HUDEP-2 (cell line): Measurements from ENCODE around the gene AUTS2.
"Not testable (repeated sequence)": the region's sequence is repeated elsewhere in the genome, so short reads cannot be mapped to it uniquely, and the experiment has no call there.

Source experiments
- DNase-seq, 76 experiments: peaks; one replicate each; lab custom pipeline; 2025; ENCODE audit not compliant: unreplicated experiment in 76 of 76; lab: John Stamatoyannopoulos, UW

AUTS2 gene

GRCh38 chr7:70592171-70592570, 993.9 kb downstream of the AUTS2 start:
- DNase-seq: no peak

- DNase-seq: no peak
These were observed 995.9 kb downstream of the AUTS2 start for GRCh38 chr7:70594170-70594569.

- DNase-seq: not testable (repeated sequence)
These were observed 996.6 kb downstream of the AUTS2 start for GRCh38 chr7:70594885-70595284.

- no peak for DNase-seq
These were observed 997.1 kb downstream of the AUTS2 start for GRCh38 chr7:70595370-70595754.

GRCh38 chr7:70595755-70596597, 997.7 kb downstream of the AUTS2 start:
- DNase-seq: no peak

- DNase-seq: no peak
These were observed 998.3 kb downstream of the AUTS2 start for GRCh38 chr7:70596598-70596913.

- DNase-seq: no peak
These were observed 998.8 kb downstream of the AUTS2 start for GRCh38 chr7:70597066-70597465.

GRCh38 chr7:70598976-70599375, 1000.7 kb downstream of the AUTS2 start:
- DNase-seq: no peak

GRCh38 chr7:70599446-70600190, 1001.3 kb downstream of the AUTS2 start:
- no peak for DNase-seq

- DNase-seq: no peak
These were observed 1002.7 kb downstream of the AUTS2 start for GRCh38 chr7:70600993-70601392.

GRCh38 chr7:70602117-70602516, 1003.8 kb downstream of the AUTS2 start:
- no peak for DNase-seq

GRCh38 chr7:70607281-70607680, 1009.0 kb downstream of the AUTS2 start:
- DNase-seq: no peak

GRCh38 chr7:70607759-70608158, 1009.5 kb downstream of the AUTS2 start:
- DNase-seq: no peak

- DNase-seq: no peak
These were observed 1010.0 kb downstream of the AUTS2 start for GRCh38 chr7:70608229-70608628.

GRCh38 chr7:70612811-70613210, 1014.5 kb downstream of the AUTS2 start:
- DNase-seq: no peak

GRCh38 chr7:70614237-70615045, 1016.2 kb downstream of the AUTS2 start:
- peak in 1 of 76 experiments; percentile 4 for DNase-seq

- no peak for DNase-seq
These were observed 1016.9 kb downstream of the AUTS2 start for GRCh38 chr7:70615066-70615606.

- DNase-seq: no peak
These were observed 1017.9 kb downstream of the AUTS2 start for GRCh38 chr7:70616211-70616610.

GRCh38 chr7:70616821-70617220, 1018.5 kb downstream of the AUTS2 start:
- no peak for DNase-seq

GRCh38 chr7:70618020-70618551, 1019.8 kb downstream of the AUTS2 start:
- no peak for DNase-seq

GRCh38 chr7:70619130-70619529, 1020.9 kb downstream of the AUTS2 start:
- no peak for DNase-seq
